Liver (tissue), 3 donors: ENCODE data around the gene ABCC10.

ENCODE experiments used
- CTCF ChIP-seq: fragments of 150-350 bp; IDR thresholded peaks from 2 replicates; pipeline ENCODE4 v1.5.1; 2017; ENCODE audit warnings: improper control_type of control experiment, low read depth, low read length; ENCODE audit not compliant: missing input control
- HNF4A ChIP-seq, 2 donors: conservative IDR thresholded peaks; 2 replicates each; pipeline ENCODE4 v1.6.1; 2016; ENCODE audit warnings: antibody characterized with exemption in 2 of 2, mild to moderate bottlenecking in 2 of 2
- JUND ChIP-seq, 2 donors: IDR thresholded peaks; 2 replicates each; pipeline ENCODE4 v1.6.1; 2016; ENCODE audit warnings: antibody characterized with exemption in 2 of 2
- MAX ChIP-seq: IDR thresholded peaks from 2 replicates; pipeline ENCODE4 v1.6.1; 2016; ENCODE audit warnings: antibody characterized with exemption
- YY1 ChIP-seq: IDR thresholded peaks from 2 replicates; pipeline ENCODE4 v1.6.1; 2016; ENCODE audit warnings: antibody characterized with exemption, mild to moderate bottlenecking
- donor health status: healthy.
- donor health status: healthy.

GRCh38 chr6:43383021-43383667, 44.2 kb upstream of the ABCC10 start:
- TF ChIP-seq HNF4A (conservative IDR thresholded peaks at IDR 0.05) (no peak), YY1 (no peak), CTCF (no peak), JUND (IDR thresholded peaks at IDR 0.05) (no peak), MAX (no peak)
